Naive thymus-derived CD4-positive, alpha-beta T cell (primary cell): ENCODE results near the gene COX4I2. TPM values are rescaled to one million over a fixed set of nuclear protein-coding genes. Genes with fewer than 3 reads are reported as not detected.

Experiments
- ATAC-seq: fragments of 150-1000 bp; cut with Tn5 transposase; 2 replicates; pipeline ENCODE4 v1.10.0; 2021; ENCODE audit warnings: mild to moderate bottlenecking, moderate library complexity
- CTCF ChIA-PET: fragments of 350-600 bp; sonication (Branson Sonifier 250); formaldehyde crosslinking; loops from one replicate; lab custom pipeline; 2021; ENCODE audit warnings: antibody characterized with exemption; lab: Charles Lee
- POLR2A ChIA-PET: fragments of 350-600 bp; sonication (Branson Sonifier 250); formaldehyde crosslinking; loops from one replicate; lab custom pipeline; 2021; ENCODE audit warnings: antibody characterized with exemption, inconsistent platforms; lab: Charles Lee
- DNase-seq, 9 donors: peaks; one replicate each; pipeline versions ENCODE4 v3.0.0 to v3.0.0-alpha.2; 2020 to 2022; ENCODE audit warnings: mixed read lengths in 1 of 9
- H3K27ac ChIP-seq: one replicate; pipeline ENCODE4 v1.7.0; 2013; ENCODE audit warnings: mild to moderate bottlenecking, low read depth, low read length, moderate library complexity
- H3K27me3 ChIP-seq, 2 donors: one replicate each; pipeline ENCODE4 v1.7.0; 2013; ENCODE audit warnings: low read length in 2 of 2, mild to moderate bottlenecking in 2 of 2, moderate library complexity in 2 of 2; ENCODE audit not compliant: control insufficient read depth in 2 of 2, insufficient read depth in 2 of 2
- H3K36me3 ChIP-seq, 3 experiments: 1 replicate in 2 of 3; 2 replicates in 1 of 3; pipeline ENCODE4 v1.7.0; 2013; ENCODE audit warnings: low read length in 3 of 3, mild to moderate bottlenecking in 3 of 3, moderate library complexity in 1 of 3; ENCODE audit not compliant: insufficient read depth in 3 of 3, control insufficient read depth in 2 of 3
- H3K4me1 ChIP-seq, 2 donors: one replicate each; pipeline ENCODE4 v1.7.0; 2013; ENCODE audit warnings: low read length in 2 of 2, mild to moderate bottlenecking in 2 of 2, moderate library complexity in 1 of 2; ENCODE audit not compliant: control insufficient read depth in 2 of 2, insufficient read depth in 2 of 2
- H3K4me3 ChIP-seq: 2 replicates; pipeline ENCODE4 v1.7.0; 2013; ENCODE audit warnings: mild to moderate bottlenecking, low read length
- H3K9me3 ChIP-seq, 3 experiments: 1 replicate in 2 of 3; 2 replicates in 1 of 3; pipeline ENCODE4 v1.7.0; 2013; ENCODE audit warnings: low read length in 3 of 3; ENCODE audit not compliant: control insufficient read depth in 2 of 3
- H3K27ac Mint-ChIP-seq, 9 donors: one replicate each; pipeline ENCODE4 v1.8.0; 2020 to 2022; ENCODE audit warnings: mixed read lengths in 9 of 9, mild to moderate bottlenecking in 8 of 9, moderate library complexity in 5 of 9, inconsistent platforms in 2 of 9
- H3K27me3 Mint-ChIP-seq, 5 donors: one replicate each; pipeline ENCODE4 v1.8.0; 2021 to 2022; ENCODE audit warnings: mixed read lengths in 5 of 5, mild to moderate bottlenecking in 1 of 5
- H3K36me3 Mint-ChIP-seq, 5 donors: one replicate each; pipeline ENCODE4 v1.8.0; 2020 to 2022; ENCODE audit warnings: mixed read lengths in 5 of 5, mild to moderate bottlenecking in 3 of 5, inconsistent platforms in 1 of 5
- H3K4me1 Mint-ChIP-seq, 7 donors: one replicate each; pipeline ENCODE4 v1.8.0; 2020 to 2022; ENCODE audit warnings: mixed read lengths in 7 of 7, mild to moderate bottlenecking in 3 of 7, inconsistent platforms in 1 of 7
- H3K4me3 Mint-ChIP-seq, 10 donors: one replicate each; pipeline ENCODE4 v1.8.0; 2020 to 2022; ENCODE audit warnings: mild to moderate bottlenecking in 10 of 10, mixed read lengths in 10 of 10, moderate library complexity in 6 of 10, inconsistent platforms in 2 of 10
- H3K9me3 Mint-ChIP-seq, 11 donors: one replicate each; pipeline ENCODE4 v1.8.0; 2020 to 2022; ENCODE audit warnings: mixed read lengths in 11 of 11, mild to moderate bottlenecking in 4 of 11, inconsistent platforms in 1 of 11, moderate library complexity in 1 of 11
- intact Hi-C, 2 donors: fragments of 100-400 bp; cut with micrococcal nuclease; formaldehyde crosslinking; loops; one replicate each; pipeline ENCODE4 v1.15.1; 2023
- polyA plus RNA-seq, 2 donors: library from polyadenylated mRNA; unstranded; fragments of 300-500 nt; fragmentation: Illumina TruSeq; gene quantifications; one replicate each; pipeline ENCODE4 v1.2.3, GENCODE V29; 2021
- total RNA-seq, 6 experiments: library from RNA in 5 of 6; stranded (reverse) in 5 of 6; gene quantifications; 1 replicate in 5 of 6; 2 replicates in 1 of 6; pipeline ENCODE4 v1.2.3 and lab custom pipeline; 2021 to 2026

Gene COX4I2
- total and polyA plus RNA-seq, 7 experiments from 2014 or later: not detected

DNA sequence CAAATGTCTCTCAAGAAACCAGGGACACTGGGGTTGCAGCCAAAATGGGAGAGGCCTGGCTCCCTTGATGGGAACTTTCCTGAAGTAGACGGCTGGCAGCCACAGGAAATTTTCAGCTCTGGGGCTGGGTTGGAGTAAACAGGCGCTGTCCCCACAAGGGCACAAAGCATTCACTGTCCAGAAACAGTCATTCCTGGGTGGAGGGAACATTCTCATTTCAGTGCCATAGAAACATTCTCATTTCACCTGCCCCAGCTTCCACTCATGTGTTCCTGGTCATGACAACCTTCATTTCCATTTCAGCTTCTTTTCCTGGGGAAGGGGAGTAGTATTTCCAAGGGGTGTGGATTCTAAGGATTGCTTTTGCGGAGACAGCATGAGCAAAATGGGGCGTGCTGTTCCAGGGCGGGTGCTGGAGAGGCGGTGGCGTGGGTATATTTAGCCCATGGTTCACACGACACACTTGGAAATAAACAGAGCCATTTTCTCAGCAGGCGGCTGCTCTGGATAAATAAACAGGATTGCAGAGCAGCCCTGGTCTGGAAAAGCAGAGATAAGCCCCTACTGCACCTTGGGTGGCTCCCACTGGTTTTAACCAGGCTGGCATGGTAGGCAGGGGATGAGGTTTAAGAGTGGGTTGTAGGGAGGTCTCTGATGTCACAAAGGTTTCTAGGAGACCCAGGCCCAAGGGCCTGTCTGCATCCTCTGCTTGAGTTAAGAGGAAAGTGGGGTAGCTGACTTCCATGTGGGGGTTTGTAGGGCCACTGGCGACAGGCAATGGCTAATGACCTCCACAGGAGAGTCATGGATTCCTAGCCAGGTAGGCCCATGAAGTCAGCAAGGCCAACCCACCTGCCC, 32.9 kb downstream of the COX4I2 start:
- Histone ChIP-seq H3K27ac (no peak overlapping the region), H3K36me3 (peaks cover 0 to 11% (median 0%) of the 10 kb centered on the region in 3 experiments), H3K4me3 (no peak overlapping the region), H3K27me3 (no peaks in the 10 kb centered on the region), H3K4me1 (peaks cover 17 to 46% of the 10 kb centered on the region in 2 donors), H3K9me3 (no peaks in the 10 kb centered on the region)
- ChIA-PET POLR2A (interaction anchor here (0.8 to 1.2 kb wide), 2 partner anchors 8 to 15 kb away, joined by 3 read pairs; no protein-coding TSS in a partner anchor), CTCF (no interaction called here)
- Mint-ChIP-seq H3K4me3 (no peak overlapping the region), H3K27ac (peak overlapping the region in 4 of 9 donors; percentile 15 to 48 (median 18)), H3K36me3 (peaks cover 0 to 32% (median 3%) of the 10 kb centered on the region in 5 donors), H3K9me3 (no peaks in the 10 kb centered on the region), H3K4me1 (peaks cover 41 to 80% (median 51%) of the 10 kb centered on the region in 7 donors), H3K27me3 (no peaks in the 10 kb centered on the region)
- ATAC-seq (no peak), DNase-seq (no peak)
- intact Hi-C loops: no loop called here

DNA sequence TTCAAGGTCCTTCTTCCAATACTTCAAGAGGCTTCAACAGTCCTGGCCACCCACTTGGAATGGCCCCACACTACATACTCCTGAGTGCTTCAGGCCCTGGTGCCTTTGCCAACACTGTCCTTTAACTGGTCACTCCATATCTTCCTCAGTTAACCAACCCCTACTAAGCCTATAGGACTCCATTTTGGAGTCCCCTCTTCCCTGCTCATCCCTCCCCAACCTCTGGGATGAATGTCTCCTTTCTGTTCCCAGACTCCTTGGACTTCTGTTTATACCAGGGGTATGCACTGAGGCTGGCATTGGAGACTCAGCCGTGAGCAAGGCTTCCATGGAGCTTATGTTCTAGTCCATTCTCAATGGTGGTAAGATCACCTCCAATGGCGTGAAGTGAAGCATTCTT, 33.6 kb downstream of the COX4I2 start:
- ChIA-PET POLR2A (interaction anchor here (0.8 to 1.2 kb wide), 2 partner anchors 9 to 14 kb away, joined by 3 read pairs; no protein-coding TSS in a partner anchor), CTCF (no interaction called here)
- intact Hi-C loops: no loop called here
- Histone ChIP-seq H3K27ac (no peak overlapping the region), H3K4me3 (no peak overlapping the region), H3K36me3 (peaks cover 0 to 4% (median 0%) of the 10 kb centered on the region in 3 experiments), H3K9me3 (no peaks in the 10 kb centered on the region), H3K4me1 (peaks cover 22 to 51% of the 10 kb centered on the region in 2 donors), H3K27me3 (no peaks in the 10 kb centered on the region)
- peak overlapping the region; percentile 6 to 72 (median 51) for H3K27ac Mint-ChIP-seq
- no peak for DNase-seq
- no peak for ATAC-seq
- H3K27me3 Mint-ChIP-seq: no peaks in the 10 kb centered on the region
- no peaks in the 10 kb centered on the region for H3K9me3 Mint-ChIP-seq
- H3K36me3 Mint-ChIP-seq: peaks cover 0 to 35% (median 3%) of the 10 kb centered on the region in 5 donors
- no peak overlapping the region for H3K4me3 Mint-ChIP-seq
- peaks cover 43 to 80% (median 53%) of the 10 kb centered on the region in 7 donors for H3K4me1 Mint-ChIP-seq

DNA sequence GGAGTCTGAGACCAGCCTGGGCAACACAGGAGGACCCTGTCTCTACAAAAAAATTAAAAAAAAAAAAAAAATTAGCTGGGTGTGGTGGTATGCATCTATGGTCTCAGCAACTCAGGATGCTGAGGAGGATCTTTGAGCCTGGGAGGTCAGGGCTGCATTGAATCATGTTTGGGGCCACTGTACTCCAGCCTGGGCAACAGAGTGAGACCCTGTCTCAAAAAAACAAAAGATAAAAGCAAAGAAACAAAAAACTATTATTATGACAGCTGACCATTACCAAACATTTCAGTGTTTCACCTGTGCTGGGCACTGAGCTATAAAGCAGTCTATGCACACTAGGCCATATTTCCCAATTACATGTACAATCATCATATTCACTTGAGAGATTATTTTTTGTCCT, 35.7 kb downstream of the COX4I2 start:
- Histone ChIP-seq H3K36me3 (no peaks in the 10 kb centered on the region), H3K27me3 (no peaks in the 10 kb centered on the region), H3K4me1 (peaks cover 40 to 57% of the 10 kb centered on the region in 2 donors), H3K9me3 (no peaks in the 10 kb centered on the region), H3K27ac (peak overlapping the region; percentile 84), H3K4me3 (no peak overlapping the region)
- H3K27me3 Mint-ChIP-seq: no peaks in the 10 kb centered on the region
- peaks cover 0 to 38% (median 3%) of the 10 kb centered on the region in 5 donors for H3K36me3 Mint-ChIP-seq
- intact Hi-C loops: no loop called here
- ATAC-seq (no peak), DNase-seq (no peak)
- H3K27ac Mint-ChIP-seq: peak overlapping the region in 8 of 9 donors; percentile 87 to 100 (median 97)
- CTCF ChIA-PET: interaction anchor here (0.8 to 3.6 kb wide), 6 partner anchors 8 to 50 kb away, joined by 3 to 23 read pairs (median 6); partner anchors contain the start of gene BCL2L1
- POLR2A ChIA-PET: interaction anchor here (0.6 to 1.2 kb wide), 2 partner anchors 12 to 50 kb away, joined by 3 read pairs; no protein-coding TSS in a partner anchor
- peaks cover 45 to 81% (median 54%) of the 10 kb centered on the region in 7 donors for H3K4me1 Mint-ChIP-seq
- H3K4me3 Mint-ChIP-seq: peak overlapping the region in 4 of 10 donors; percentile 86 to 97 (median 94)
- H3K9me3 Mint-ChIP-seq: no peaks in the 10 kb centered on the region

DNA sequence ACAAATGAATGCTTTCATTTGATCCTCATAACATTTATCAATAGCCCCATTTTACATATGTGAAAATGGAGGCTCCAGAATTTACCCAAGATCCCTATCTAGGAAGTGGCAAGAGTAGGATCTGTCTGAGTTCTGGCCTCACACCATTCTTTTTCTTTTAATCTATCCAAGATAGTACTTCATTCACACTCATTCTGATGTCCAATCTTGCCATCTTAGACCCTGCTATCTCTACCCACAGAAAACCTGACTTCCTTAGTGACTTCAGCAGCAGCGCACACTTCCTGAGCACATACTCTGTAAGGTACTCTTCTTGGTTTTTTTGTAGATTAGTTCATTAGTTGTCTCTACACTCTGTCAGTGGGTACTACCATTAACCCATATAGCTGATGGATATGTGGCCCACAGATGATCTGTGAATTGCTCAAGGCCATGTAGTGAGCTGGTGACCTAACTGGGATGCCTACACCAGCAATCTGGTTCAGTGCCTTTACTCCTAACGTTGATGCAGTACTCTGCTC, 36.3 kb downstream of the COX4I2 start:
- H3K4me1 ChIP-seq: peaks cover 45 to 62% of the 10 kb centered on the region in 2 donors
- peak overlapping the region; percentile 88 for H3K4me3 ChIP-seq
- H3K9me3 Mint-ChIP-seq: no peaks in the 10 kb centered on the region
- CTCF ChIA-PET: interaction anchor here (0.8 to 3.6 kb wide), 5 partner anchors 9 to 49 kb away, joined by 4 to 23 read pairs (median 6); partner anchors contain the start of gene BCL2L1
- H3K27me3 Mint-ChIP-seq: no peaks in the 10 kb centered on the region
- H3K9me3 ChIP-seq: no peaks in the 10 kb centered on the region
- peaks cover 51 to 87% (median 60%) of the 10 kb centered on the region in 7 donors for H3K4me1 Mint-ChIP-seq
- peak overlapping the region; percentile 87 to 100 (median 96) for H3K27ac Mint-ChIP-seq
- H3K36me3 Mint-ChIP-seq: peaks cover 1 to 42% (median 7%) of the 10 kb centered on the region in 5 donors
- peaks cover 0 to 3% (median 0%) of the 10 kb centered on the region in 3 experiments for H3K36me3 ChIP-seq
- ATAC-seq: peak; percentile 51
- H3K27me3 ChIP-seq: no peaks in the 10 kb centered on the region
- H3K27ac ChIP-seq: peak overlapping the region; percentile 84
- POLR2A ChIA-PET: interaction anchor here (0.6 to 5.1 kb wide), 5 partner anchors 9 to 49 kb away, joined by 3 to 51 read pairs (median 3); partner anchors contain the start of gene BCL2L1
- intact Hi-C loops: loop anchor here (1.0 to 2.0 kb wide), 3 partner anchors 12 to 25 kb away; no protein-coding TSS in a partner anchor
- H3K4me3 Mint-ChIP-seq: peak overlapping the region; percentile 86 to 100 (median 96)
- DNase-seq: peak in 1 of 9 donors; percentile 7

DNA sequence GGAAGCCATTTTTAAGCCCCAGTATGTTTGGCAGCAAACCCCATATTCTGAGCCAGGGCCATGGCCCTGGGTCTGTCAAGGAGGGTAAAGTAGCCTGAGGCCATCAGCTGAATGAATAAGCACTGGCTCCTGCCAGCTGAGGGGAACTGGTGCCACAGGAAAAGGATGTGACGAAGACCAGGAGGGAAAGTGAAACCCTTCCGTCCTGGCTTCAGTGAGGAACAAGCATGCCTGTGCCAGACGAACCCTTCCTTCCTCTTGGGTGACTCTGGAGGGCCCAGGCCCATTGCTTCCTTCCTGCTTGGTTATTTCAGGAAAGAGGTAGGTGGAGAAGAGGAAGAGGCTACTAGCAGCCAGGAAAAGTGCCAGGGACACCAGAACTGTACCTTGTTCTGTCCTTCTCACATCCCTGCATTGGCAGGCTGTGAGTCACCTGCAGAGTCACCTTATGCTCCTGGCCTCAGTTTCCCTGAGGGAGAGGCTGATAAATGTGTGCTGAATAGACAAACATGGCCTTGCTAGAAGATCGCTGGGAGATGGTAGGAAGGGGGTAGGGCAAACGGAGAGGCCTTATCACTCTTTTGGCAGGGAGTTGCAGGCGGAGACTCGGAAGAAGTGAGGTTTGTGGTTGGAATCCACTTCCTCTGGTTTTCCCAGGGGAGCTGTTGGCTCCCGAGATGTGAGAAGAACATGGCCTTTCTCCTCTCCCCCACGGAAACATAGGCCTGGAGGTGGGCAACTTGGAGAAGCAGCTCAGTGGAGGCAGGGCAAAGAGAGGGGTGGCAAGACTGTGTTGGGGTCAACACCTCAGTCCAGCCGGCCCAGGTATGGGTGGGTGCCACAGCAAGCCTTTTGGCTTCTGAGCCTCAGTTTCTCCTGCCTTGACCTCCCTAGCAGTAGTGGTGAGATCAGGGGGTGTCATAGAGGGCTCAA, 37.4 kb downstream of the COX4I2 start:
- ChIA-PET POLR2A (interaction anchor here (0.7 to 5.1 kb wide), 11 partner anchors 9 to 65 kb away, joined by 3 to 51 read pairs (median 3); partner anchors contain the start of gene BCL2L1), CTCF (interaction anchor here (1.0 to 3.6 kb wide), 6 partner anchors 8 to 48 kb away, joined by 3 to 23 read pairs (median 4); partner anchors contain the start of gene BCL2L1)
- Mint-ChIP-seq H3K4me3 (peak overlapping the region; percentile 86 to 100 (median 96)), H3K27me3 (no peaks in the 10 kb centered on the region), H3K9me3 (no peaks in the 10 kb centered on the region), H3K27ac (peak overlapping the region; percentile 87 to 100 (median 96)), H3K4me1 (peaks cover 56 to 87% (median 65%) of the 10 kb centered on the region in 7 donors), H3K36me3 (peaks cover 3 to 38% (median 11%) of the 10 kb centered on the region in 5 donors)
- no peaks in the 10 kb centered on the region for H3K9me3 ChIP-seq
- DNase-seq: peak; percentile 31 to 65 (median 57)
- peak overlapping the region; percentile 88 for H3K4me3 ChIP-seq
- H3K27ac ChIP-seq: peak overlapping the region; percentile 84
- H3K4me1 ChIP-seq: peaks cover 53 to 63% of the 10 kb centered on the region in 2 donors
- no peaks in the 10 kb centered on the region for H3K27me3 ChIP-seq
- peaks cover 0 to 10% (median 0%) of the 10 kb centered on the region in 3 experiments for H3K36me3 ChIP-seq
- intact Hi-C loops: loop anchor here (1.0 to 2.0 kb wide), 6 partner anchors 9 to 48 kb away; no protein-coding TSS in a partner anchor
- ATAC-seq: peak; percentile 85
